GM13977 (cell line): ENCODE data around the gene DPEP1.

Experiments used
- DNase-seq: peaks from one replicate; pipeline ENCODE4 v3.0.0; 2012; ENCODE audit warnings: low spot score
- in situ Hi-C: fragments of 300-500 bp; cut with MboI; formaldehyde crosslinking; loops from one replicate; pipeline ENCODE4 v1.12.0; 2022; ENCODE audit warnings: low sequenced_read_pairs, low pct_unique_long_range_greater_than_20kb, mixed read lengths, inconsistent platforms; ENCODE audit not compliant: unreplicated experiment
- TF ChIP-seq, protein P1 (sequence below): IDR thresholded peaks from 2 replicates; pipeline ENCODE4 v1.5.1; 2012; ENCODE audit warnings: mild to moderate bottlenecking, control low read depth; ENCODE audit not compliant: insufficient read depth; ENCODE audit errors: extremely low read depth, missing control alignments

Gene DPEP1

DNA sequence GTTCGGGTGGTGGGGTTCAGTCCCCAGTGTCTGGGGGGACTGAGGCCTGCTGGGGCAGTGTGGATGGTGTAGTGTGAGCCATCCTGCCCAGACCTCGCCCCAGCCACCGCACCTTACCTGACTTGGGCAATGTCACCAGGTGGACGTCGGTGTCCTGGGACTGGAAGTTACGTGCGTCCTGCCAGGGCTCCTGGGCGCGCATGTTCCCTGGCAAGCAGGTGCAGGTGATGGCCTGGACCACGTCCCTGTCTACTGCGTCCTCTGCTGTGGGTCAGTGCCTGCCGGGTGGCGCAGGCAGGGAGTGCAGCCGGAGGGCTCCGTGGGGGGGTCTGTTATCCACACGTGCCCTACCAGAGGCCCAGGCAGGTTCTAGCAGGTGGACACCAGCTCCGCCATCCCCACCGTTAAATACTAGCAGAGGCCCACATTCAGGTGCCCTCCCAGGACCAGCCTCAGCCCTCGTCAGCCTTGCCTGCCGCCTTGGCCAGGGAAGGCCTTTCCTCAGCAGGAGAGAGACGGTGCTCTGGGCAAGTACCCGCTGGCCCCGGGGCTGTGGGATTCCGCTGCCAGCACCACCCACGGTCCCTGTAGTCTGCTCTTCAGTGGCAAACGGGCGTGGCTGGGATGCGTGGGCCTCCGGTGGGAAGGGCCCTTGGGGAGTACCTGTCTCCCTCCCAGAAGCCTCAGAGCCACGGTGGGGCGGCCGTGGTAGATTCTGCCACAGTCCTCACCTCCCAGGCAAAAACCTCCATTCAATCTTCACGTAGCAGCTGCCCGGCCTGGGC, 8.1 kb upstream of the DPEP1 start:
- in situ Hi-C loops, result no loop called here

DNA sequence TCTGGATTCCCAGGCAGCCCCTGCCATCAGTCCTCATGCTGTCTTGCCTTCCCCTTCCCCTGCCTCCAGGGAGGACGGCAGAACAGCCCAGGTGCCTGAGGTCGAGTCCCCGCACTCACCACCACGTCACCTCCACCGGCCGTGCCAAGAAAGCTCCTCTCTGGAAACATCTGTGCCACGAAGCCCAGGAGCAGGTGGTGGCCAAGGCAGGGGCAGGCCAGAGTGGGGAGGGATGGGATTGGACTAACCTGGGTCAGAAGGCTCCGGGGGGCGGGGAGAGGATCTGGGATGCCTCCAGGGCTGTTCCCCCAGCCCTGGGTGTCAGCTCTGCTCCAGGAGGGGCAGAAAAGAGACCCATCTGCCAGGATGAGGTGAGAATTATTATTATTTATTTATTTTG, 7.4 kb upstream of the DPEP1 start:
- TF ChIP-seq, protein P1, sequence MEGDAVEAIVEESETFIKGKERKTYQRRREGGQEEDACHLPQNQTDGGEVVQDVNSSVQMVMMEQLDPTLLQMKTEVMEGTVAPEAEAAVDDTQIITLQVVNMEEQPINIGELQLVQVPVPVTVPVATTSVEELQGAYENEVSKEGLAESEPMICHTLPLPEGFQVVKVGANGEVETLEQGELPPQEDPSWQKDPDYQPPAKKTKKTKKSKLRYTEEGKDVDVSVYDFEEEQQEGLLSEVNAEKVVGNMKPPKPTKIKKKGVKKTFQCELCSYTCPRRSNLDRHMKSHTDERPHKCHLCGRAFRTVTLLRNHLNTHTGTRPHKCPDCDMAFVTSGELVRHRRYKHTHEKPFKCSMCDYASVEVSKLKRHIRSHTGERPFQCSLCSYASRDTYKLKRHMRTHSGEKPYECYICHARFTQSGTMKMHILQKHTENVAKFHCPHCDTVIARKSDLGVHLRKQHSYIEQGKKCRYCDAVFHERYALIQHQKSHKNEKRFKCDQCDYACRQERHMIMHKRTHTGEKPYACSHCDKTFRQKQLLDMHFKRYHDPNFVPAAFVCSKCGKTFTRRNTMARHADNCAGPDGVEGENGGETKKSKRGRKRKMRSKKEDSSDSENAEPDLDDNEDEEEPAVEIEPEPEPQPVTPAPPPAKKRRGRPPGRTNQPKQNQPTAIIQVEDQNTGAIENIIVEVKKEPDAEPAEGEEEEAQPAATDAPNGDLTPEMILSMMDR, result no peak
- in situ Hi-C loops, result no loop called here
- no peak for DNase-seq

More for the DNA sequence above, 8.1 kb upstream of the DPEP1 start:
- TF ChIP-seq, protein P1, result no peak
- DNase-seq, result no peak

DNA sequence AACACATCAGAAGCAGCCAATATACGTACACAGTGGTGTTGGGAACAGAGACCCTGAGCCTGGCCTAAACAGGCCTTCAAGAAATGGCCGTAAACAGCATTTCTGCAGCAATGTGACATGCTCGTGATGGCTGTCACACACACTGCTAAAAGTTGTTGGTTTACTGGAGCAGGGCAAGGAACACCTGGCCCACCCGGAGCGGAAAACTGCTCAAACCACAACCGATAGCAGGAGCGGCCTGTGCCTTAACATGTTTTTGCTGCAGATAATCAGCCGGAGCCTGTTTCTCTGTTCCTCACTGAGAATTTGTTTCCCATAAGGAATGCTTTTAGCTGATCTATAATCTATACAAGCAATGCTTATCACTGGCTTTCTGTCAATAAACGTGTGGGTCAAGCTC, 6.0 kb upstream of the DPEP1 start:
- TF ChIP-seq, protein P1, result no peak
- in situ Hi-C loops, result no loop called here
- no peak for DNase-seq

DNA sequence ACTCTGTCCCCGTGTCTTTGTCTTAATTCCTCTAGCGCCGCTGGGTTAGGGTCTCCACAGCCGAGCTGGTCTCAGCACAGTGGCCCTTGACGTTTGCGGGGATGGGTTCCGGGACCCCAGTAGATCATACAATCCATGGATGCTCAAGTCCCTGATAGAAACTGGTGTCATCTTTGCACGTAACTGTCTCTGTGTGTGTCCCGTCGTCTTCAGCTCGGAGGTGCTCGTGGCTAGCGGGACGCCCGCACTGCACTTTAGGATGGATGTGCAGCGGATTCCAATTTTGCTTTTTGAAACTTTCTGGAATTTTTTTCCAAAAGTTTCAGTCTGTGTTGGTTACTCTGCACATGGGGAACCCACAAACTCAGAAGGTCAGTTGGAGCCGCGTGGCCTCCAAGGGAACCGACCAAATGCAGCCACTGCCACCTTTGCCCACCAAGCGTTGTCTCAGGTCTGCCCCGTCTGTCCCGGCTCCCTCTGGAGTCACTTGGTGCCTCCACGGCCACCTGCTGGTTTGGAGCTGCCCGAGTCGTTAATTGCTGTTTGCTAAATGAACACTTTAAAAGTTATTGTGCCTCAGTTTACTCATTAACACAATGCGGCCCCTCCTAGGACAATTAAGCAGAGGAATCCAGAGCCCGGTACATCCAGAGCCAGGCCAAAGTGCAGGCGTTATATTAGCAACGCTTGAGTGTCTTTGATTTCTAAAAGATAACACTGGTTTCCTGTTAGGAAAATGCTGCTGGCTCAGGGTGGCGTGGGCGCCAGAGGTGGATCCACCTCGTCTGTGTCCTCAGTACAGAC, 5.3 kb upstream of the DPEP1 start:
- DNase-seq, result no peak
- TF ChIP-seq, protein P1, result no peak
- in situ Hi-C loops, result no loop called here

DNA sequence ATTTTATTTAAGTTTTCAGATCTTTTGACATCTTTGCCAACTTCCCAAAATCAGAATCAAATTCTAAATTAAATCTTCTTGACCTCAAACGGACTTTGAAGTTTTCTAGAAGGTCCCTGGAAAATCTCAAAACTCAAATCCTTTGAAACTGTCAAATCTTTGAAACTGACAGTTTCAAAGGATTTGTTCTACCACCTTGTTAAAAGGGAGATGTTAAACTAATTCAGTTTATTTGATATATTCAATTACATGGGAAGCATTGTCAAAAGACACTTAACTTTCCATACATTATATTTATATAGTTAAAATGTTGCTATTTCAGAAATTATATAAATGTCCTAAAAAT, 3.4 kb upstream of the DPEP1 start:
- TF ChIP-seq, protein P1, result no peak
- no peak for DNase-seq
- in situ Hi-C loops, result no loop called here

DNA sequence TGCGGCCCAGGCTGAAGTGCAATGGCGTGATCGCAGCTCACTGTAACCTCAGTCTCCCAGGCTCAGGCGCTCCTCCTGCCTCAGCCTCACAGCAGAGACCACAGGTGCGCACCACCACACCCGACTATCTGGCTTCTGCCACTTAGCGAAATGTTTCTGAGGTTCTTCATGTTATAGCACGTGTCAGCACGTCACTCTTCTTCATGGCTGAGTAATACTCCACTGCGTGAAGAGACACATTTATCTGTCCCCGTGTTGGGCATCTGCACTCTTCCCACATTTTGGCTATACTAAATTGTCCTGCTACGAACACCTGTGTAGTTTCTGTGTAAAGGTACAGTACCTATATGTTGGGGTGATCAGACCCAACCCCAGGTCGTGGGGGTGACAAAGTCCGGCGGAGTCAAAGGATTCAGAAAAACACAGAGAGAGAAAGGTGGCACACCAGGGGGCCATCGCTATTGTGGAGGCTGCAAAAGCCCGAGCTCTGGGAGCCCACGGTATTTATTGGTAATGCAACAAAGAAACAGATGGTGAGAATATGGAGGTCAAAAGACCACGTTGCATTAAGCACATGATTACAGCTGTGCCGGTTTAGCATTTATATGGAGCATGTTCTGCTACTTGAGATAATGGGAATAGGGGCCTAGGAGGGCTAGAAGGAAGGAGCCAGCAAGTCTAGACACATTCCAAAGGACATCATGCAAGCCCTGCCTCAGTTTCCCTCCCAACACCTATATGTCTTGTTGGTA, 851 bp upstream of the DPEP1 start:
- TF ChIP-seq, protein P1, result no peak
- no peak for DNase-seq
- in situ Hi-C loops, result no loop called here
